Loucy (cell line): ENCODE data around the gene CACNB2.

ENCODE experiments used
- EZH2phosphoT487 ChIP-seq: fragments of 200-600 bp; IDR thresholded peaks from 2 replicates; pipeline ENCODE4 v1.6.1; 2018; ENCODE audit warnings: antibody characterized with exemption, mild to moderate bottlenecking, moderate library complexity, borderline replicate concordance
- TF ChIP-seq, protein P1 (sequence below): fragments of 200-600 bp; sonication (generic); conservative IDR thresholded peaks from 2 replicates; pipeline ENCODE4 v1.5.1; 2014; ENCODE audit warnings: mild to moderate bottlenecking, antibody characterized with exemption, low read length

DNA sequence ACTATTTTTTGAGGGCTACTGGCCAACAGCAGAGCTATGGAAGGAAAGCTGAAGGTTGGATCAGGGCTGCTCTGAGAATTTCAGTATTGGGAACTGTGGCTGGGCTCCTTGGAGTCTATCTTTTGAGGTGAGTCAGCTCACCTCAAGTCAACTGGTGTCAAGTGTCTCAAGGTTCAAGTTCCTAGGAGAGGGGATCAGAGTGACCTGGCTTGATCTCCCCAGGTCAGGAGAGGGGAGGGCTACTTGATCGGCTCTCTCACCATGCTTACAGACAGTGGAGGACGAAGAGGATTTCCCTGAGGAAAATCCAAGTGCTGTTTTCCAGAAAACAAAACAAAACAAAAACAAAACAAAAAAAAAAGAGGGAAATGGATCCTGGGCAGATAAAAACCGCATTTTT, 132.8 kb downstream of the CACNB2 start:
- TF ChIP-seq, protein P1, sequence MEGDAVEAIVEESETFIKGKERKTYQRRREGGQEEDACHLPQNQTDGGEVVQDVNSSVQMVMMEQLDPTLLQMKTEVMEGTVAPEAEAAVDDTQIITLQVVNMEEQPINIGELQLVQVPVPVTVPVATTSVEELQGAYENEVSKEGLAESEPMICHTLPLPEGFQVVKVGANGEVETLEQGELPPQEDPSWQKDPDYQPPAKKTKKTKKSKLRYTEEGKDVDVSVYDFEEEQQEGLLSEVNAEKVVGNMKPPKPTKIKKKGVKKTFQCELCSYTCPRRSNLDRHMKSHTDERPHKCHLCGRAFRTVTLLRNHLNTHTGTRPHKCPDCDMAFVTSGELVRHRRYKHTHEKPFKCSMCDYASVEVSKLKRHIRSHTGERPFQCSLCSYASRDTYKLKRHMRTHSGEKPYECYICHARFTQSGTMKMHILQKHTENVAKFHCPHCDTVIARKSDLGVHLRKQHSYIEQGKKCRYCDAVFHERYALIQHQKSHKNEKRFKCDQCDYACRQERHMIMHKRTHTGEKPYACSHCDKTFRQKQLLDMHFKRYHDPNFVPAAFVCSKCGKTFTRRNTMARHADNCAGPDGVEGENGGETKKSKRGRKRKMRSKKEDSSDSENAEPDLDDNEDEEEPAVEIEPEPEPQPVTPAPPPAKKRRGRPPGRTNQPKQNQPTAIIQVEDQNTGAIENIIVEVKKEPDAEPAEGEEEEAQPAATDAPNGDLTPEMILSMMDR = no peak
- no peak for TF ChIP-seq EZH2phosphoT487
